A549 treated with AZD2906 at 1 μM for 4 hours (cell line): ENCODE measurements around the gene OR51F2. TPM values are rescaled to one million over a fixed set of nuclear protein-coding genes. Genes with fewer than 3 reads are reported as not detected.

ENCODE experiments used
- total RNA-seq: library from RNA; stranded (reverse); fragments of 200-300 nt; extraction: Qiagen RNA extraction; gene quantifications from 5 replicates; pipeline ENCODE4 v1.2.3, GENCODE V29; 2022

The OR51F2 gene
- not detected in 5 replicates for total RNA-seq

DNA sequence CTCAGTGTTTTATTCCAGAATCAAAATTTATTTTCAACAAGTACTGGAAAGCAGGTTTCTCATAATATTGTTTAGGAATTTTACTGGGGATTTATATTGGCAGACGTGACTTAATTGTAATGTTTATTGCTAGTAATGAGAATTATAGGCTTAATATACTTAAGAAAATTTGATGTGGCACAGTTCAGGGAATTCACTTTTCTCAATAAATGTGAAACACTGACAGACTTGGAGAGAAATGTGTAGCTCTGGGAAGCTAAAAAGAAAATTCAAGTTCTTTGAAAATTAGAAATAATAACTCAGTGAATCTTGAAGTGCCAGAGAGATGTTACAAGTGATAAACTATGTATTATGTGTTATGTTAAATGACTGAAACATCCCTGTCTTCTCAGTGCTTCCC, at the start of gene OR51F2:
TSS of gene OR51F2 (plus strand) at position 301 of the 400 bp plus-strand sequence. CDS start 101 bp downstream, outside the sequence.

GRCh38 chr11:4804280-4804679, 16.8 kb upstream of the OR51F2 start, which contains the start of gene OR52R1:
OR52R1 (minus strand) TSS chr11:4804380; CDS start chr11:4804380, 0 bp downstream.

GRCh38 chr11:4848908-4849532, 27.9 kb downstream of the OR51F2 start, which contains the start of gene OR51S1:
OR51S1 (minus strand) TSS chr11:4849208; CDS start chr11:4849208, 0 bp downstream.

Other genes starting within 250 kb of the OR51F2 start
- not detected in 5 replicates for gene OR52I2, start 239.6 kb upstream of the OR51F2 start, total RNA-seq
- not detected in 5 replicates for gene OR52I1, start 227.3 kb upstream of the OR51F2 start, total RNA-seq
- gene TRIM68, start 213.1 kb upstream of the OR51F2 start, total RNA-seq, result 7.6 to 9.6 TPM (median 8.4 TPM) in 5 replicates
- not detected in 5 replicates for gene OR51D1, start 183.8 kb upstream of the OR51F2 start, total RNA-seq
- not detected in 5 replicates for gene OR51E1, start 177.3 kb upstream of the OR51F2 start, total RNA-seq
- gene OR51E2, start 123.5 kb upstream of the OR51F2 start, total RNA-seq, result not detected in 5 replicates
- not detected in 5 replicates for gene MMP26, start 116.5 kb upstream of the OR51F2 start, total RNA-seq
- not detected in 5 replicates for gene OR51F1, start 51.4 kb upstream of the OR51F2 start, total RNA-seq
- not detected in 5 replicates for gene OR52R1, start 16.9 kb upstream of the OR51F2 start, total RNA-seq
- not detected in 5 replicates for gene OR51S1, start 27.9 kb downstream of the OR51F2 start, total RNA-seq
- not detected in 5 replicates for gene OR51T1, start 60.6 kb downstream of the OR51F2 start, total RNA-seq
- gene OR51A7, start 82.5 kb downstream of the OR51F2 start, total RNA-seq, result not detected in 5 replicates
- gene OR51G2, start 98.0 kb downstream of the OR51F2 start, total RNA-seq, result not detected in 5 replicates
- not detected in 5 replicates for gene OR51G1, start 103.0 kb downstream of the OR51F2 start, total RNA-seq
- not detected in 5 replicates for gene OR51A4, start 126.3 kb downstream of the OR51F2 start, total RNA-seq
- not detected in 5 replicates for gene OR51A2, start 134.4 kb downstream of the OR51F2 start, total RNA-seq
- gene OR51L1, start 173.5 kb downstream of the OR51F2 start, total RNA-seq, result not detected in 5 replicates
- not detected in 5 replicates for gene OR52J3, start 225.2 kb downstream of the OR51F2 start, total RNA-seq
- not detected in 5 replicates for gene OR52E2, start 238.3 kb downstream of the OR51F2 start, total RNA-seq
- not detected in 5 replicates for gene OR52E1, start 248.3 kb downstream of the OR51F2 start, total RNA-seq